Body of pancreas (tissue), 4 donors: ENCODE measurements around the gene ZNF410.

Experiments
- CTCF ChIP-seq, 7 experiments: fragments of 450-650 bp in 4 of 7; fragments of 200-600 bp in 3 of 7; sonication (generic) in 3 of 7; IDR thresholded peaks; one replicate each; pipeline ENCODE4 v1.5.1; 2016 to 2019; ENCODE audit warnings: antibody characterized with exemption in 7 of 7
- POLR2A ChIP-seq, 3 donors: fragments of 450-650 bp; IDR thresholded peaks; one replicate each; pipeline ENCODE4 v1.6.1; 2016; ENCODE audit warnings: antibody characterized with exemption in 3 of 3, mild to moderate bottlenecking in 2 of 3

- TF ChIP-seq CTCF (IDR thresholded peaks at IDR 0.05) (no peak), POLR2A (IDR thresholded peaks at IDR 0.05) (no peak)
These were observed 56.4 kb downstream of the ZNF410 start for GRCh38 chr14:73943083-73943482.
